H1 (cell line): ENCODE data around the gene ARMC12.

Experiments
- EZH2 ChIP-seq: fragments of 200-600 bp; sonication (generic); IDR thresholded peaks from 2 replicates; pipeline ENCODE4 v1.7.1; 2012; ENCODE audit warnings: low read depth, mild to moderate bottlenecking, moderate library complexity, low read length, inconsistent platforms; ENCODE audit not compliant: severe bottlenecking
- HDAC2 ChIP-seq, 2 experiments: fragments of 300-600 bp in 1 of 2; sonication (generic) in 1 of 2; IDR thresholded peaks; 2 replicates each; pipeline ENCODE4 v1.6.1; 2011 to 2012; ENCODE audit warnings: low read depth in 2 of 2, low read length in 2 of 2, mild to moderate bottlenecking in 2 of 2, moderate library complexity in 2 of 2, borderline replicate concordance in 1 of 2, inconsistent platforms in 1 of 2
- KDM5A ChIP-seq: fragments of 200-600 bp; IDR thresholded peaks from 2 replicates; pipeline ENCODE4 v1.7.1; 2012; ENCODE audit warnings: mild to moderate bottlenecking, low read length, inconsistent platforms, mixed read lengths
- MAFK ChIP-seq: IDR thresholded peaks from 2 replicates; pipeline ENCODE4 v1.6.1; 2012; ENCODE audit warnings: low read depth, mild to moderate bottlenecking, improper control_type of control experiment, low read length
- RAD21 ChIP-seq, 2 experiments: IDR thresholded peaks in 1 of 2; conservative IDR thresholded peaks in 1 of 2; 2 replicates each; pipeline ENCODE4 v1.6.1; 2011; ENCODE audit warnings: low read depth in 2 of 2, low read length in 2 of 2, improper control_type of control experiment in 1 of 2, inconsistent platforms in 1 of 2, mild to moderate bottlenecking in 1 of 2, moderate library complexity in 1 of 2
- SIRT6 ChIP-seq: IDR thresholded peaks from one replicate; pipeline ENCODE4 v1.7.1; 2012; ENCODE audit warnings: low read length, inconsistent platforms
- SP1 ChIP-seq: IDR thresholded peaks from 2 replicates; pipeline ENCODE4 v1.6.1; 2011; ENCODE audit warnings: low read depth, low read length
- SUZ12 ChIP-seq: fragments of 200-600 bp; sonication (generic); IDR thresholded peaks from 2 replicates; pipeline ENCODE4 v1.6.1; 2012; ENCODE audit warnings: mild to moderate bottlenecking, inconsistent platforms, low read length, moderate library complexity, mixed read lengths
- TCF12 ChIP-seq: IDR thresholded peaks from 2 replicates; pipeline ENCODE4 v1.6.1; 2011; ENCODE audit warnings: low read depth, mild to moderate bottlenecking, low read length
- TF ChIP-seq, protein P1 (sequence below), 3 experiments: IDR thresholded peaks; 1 replicate in 2 of 3; 2 replicates in 1 of 3; pipeline versions ENCODE4 v1.5.1 to v1.6.1; 2011; ENCODE audit warnings: low read length in 3 of 3, mild to moderate bottlenecking in 3 of 3, inconsistent platforms in 2 of 3, low read depth in 1 of 3, moderate library complexity in 1 of 3; ENCODE audit not compliant: insufficient read depth in 1 of 3; ENCODE audit errors: control extremely low read depth in 1 of 3
- TF ChIP-seq, protein P2 (sequence below): IDR thresholded peaks from 2 replicates; pipeline ENCODE4 v1.6.1; 2012; ENCODE audit warnings: inconsistent platforms

DNA sequence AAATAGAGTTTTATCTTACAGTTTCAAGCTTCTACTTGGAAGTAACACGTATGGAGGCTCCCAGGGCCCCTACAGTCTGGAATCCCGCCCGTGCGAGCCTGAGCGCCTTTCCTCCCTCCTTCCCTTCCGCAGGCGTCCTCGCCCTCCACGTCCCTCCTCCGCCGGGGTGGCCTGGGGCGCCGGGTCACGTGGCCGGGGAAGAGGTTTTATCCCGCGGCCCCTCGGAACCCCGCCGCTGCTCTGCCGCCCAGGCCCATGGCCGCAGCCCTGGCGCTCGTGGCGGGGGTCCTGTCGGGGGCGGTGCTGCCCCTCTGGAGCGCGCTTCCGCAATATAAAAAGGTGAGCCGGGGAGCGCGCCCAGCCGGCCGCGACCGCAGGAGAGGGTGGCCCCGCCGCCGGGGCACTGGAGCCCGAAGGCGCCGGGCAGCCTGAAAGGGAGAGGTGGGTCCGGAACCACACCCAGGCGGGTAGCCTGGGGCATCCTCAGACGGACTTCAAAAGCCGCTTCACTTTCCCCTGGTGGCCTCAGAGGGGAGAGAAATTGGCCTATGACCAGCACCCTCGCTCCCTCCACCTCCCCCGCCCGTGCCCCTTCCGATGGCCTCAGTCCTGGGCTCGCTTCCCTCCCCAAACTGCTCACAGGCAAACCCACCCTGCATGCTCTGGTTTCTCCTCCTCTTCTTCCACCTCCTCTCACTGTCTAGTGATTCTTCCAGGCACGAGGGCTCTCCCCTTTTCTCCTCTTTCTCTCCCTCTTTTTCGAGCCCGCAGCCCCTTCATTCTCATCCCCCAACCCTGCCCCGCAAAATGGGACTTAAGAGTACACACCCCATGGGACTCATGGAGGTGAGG lies 39.8 kb downstream of the ARMC12 start, which contains the start of gene CLPSL2:
- TF ChIP-seq HDAC2 (IDR thresholded peaks at IDR 0.05; ENCODE audit: borderline replicate concordance in 1 of 2, low read depth in 2 of 2, low read length in 2 of 2) (peak in 1 of 2 experiments; percentile 61; a peak in 1 of 4 replicates), TCF12 (no peak), MAFK (no peak), EZH2 (no peak), RAD21 (IDR thresholded peaks at IDR 0.05 in 1 of 2, conservative IDR thresholded peaks at IDR 0.05 in 1 of 2; ENCODE audit: low read depth in 2 of 2, low read length in 2 of 2) (no peak; a peak in 1 of 4 replicates), SUZ12 (no peak), SP1 (no peak), KDM5A (no peak), SIRT6 (no peak)
- TF ChIP-seq, protein P1, sequence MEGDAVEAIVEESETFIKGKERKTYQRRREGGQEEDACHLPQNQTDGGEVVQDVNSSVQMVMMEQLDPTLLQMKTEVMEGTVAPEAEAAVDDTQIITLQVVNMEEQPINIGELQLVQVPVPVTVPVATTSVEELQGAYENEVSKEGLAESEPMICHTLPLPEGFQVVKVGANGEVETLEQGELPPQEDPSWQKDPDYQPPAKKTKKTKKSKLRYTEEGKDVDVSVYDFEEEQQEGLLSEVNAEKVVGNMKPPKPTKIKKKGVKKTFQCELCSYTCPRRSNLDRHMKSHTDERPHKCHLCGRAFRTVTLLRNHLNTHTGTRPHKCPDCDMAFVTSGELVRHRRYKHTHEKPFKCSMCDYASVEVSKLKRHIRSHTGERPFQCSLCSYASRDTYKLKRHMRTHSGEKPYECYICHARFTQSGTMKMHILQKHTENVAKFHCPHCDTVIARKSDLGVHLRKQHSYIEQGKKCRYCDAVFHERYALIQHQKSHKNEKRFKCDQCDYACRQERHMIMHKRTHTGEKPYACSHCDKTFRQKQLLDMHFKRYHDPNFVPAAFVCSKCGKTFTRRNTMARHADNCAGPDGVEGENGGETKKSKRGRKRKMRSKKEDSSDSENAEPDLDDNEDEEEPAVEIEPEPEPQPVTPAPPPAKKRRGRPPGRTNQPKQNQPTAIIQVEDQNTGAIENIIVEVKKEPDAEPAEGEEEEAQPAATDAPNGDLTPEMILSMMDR (IDR thresholded peaks at IDR 0.05; ENCODE audit: control extremely low read depth in 1 of 3, insufficient read depth in 1 of 3, low read depth in 1 of 3, low read length in 3 of 3) = no peak
- TF ChIP-seq, protein P2, sequence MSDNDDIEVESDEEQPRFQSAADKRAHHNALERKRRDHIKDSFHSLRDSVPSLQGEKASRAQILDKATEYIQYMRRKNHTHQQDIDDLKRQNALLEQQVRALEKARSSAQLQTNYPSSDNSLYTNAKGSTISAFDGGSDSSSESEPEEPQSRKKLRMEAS = peak; percentile 92
